ENCODE data around the gene WNT8B.

The WNT8B gene

DNA sequence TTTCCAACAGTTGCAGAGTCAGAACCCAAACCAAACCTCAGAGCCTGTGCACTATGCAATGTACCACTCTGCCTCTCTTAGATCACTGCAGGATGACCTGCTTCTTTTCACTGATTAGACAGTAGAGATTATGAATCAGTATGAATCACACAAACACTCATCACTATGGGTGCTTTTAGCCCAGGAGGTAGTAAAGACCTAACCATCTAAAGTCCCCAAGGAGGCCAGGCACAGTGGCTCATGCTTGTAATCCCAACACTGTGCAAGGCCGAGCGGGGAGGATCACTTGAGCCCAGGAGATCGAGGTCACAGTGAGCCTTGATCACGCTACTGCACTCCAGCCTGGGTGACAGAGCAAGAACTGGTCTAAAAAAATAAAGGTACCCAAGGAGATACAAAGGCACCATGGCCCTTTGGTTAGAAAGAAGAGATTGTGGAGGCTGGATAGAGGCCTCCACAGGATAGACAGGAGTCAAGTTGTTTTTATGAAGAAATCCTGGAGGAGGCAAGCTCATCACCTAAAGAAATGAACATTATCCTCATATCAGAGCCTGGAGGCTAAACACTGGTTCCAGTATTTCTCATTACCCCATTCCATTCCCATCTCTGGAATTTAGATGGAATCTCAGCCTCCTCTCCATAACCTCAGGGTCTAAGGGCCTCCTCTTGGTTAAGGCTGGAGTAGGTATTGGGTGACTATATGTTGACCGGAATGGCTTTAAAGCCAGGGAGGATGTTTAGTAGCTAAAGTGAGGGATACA is 44.0 kb downstream of the WNT8B start:
- no peak overlapping the region for H3K9ac ChIP-seq (ENCODE audit: low read length)
- H3K4me3 ChIP-seq (ENCODE audit: low read length): no peak overlapping the region
- H3K27me3 ChIP-seq (replicated peaks; ENCODE audit: control insufficient read depth, insufficient read depth, low read length): peaks cover 2% of the 10 kb centered on the region

GRCh38 chr10:100507357-100507732 is 44.5 kb downstream of the WNT8B start:
- H3K4me3 ChIP-seq (ENCODE audit: low read length): no peak overlapping the region
- no peak for DNase-seq (ENCODE audit: low read depth)
- H3K4me1 ChIP-seq (ENCODE audit: control insufficient read depth, insufficient read depth, low read length): peaks cover 3% of the 10 kb centered on the region
- peaks cover 8% of the 10 kb centered on the region for H3K36me3 ChIP-seq (ENCODE audit: control insufficient read depth, insufficient read depth, low read length, severe bottlenecking)
- H3K27me3 ChIP-seq (replicated peaks; ENCODE audit: control insufficient read depth, insufficient read depth, low read length): peaks cover 4% of the 10 kb centered on the region
- H3K9me3 ChIP-seq (ENCODE audit: control insufficient read depth, low read length): no peaks in the 10 kb centered on the region
- H3K9ac ChIP-seq (ENCODE audit: low read length): no peak overlapping the region

More for the DNA sequence above, 44.0 kb downstream of the WNT8B start:
- peak; percentile 29 for DNase-seq (ENCODE audit: low read depth)
- peaks cover 3% of the 10 kb centered on the region for H3K4me1 ChIP-seq (ENCODE audit: control insufficient read depth, insufficient read depth, low read length)
- no peaks in the 10 kb centered on the region for H3K9me3 ChIP-seq (ENCODE audit: control insufficient read depth, low read length)
- peaks cover 12% of the 10 kb centered on the region for H3K36me3 ChIP-seq (ENCODE audit: control insufficient read depth, insufficient read depth, low read length, severe bottlenecking)

- Histone ChIP-seq H3K9ac (ENCODE audit: low read length) (no peak overlapping the region), H3K4me3 (ENCODE audit: low read length) (no peak overlapping the region), H3K36me3 (ENCODE audit: control insufficient read depth, insufficient read depth, low read length, severe bottlenecking) (peaks cover 8% of the 10 kb centered on the region), H3K27me3 (replicated peaks; ENCODE audit: control insufficient read depth, insufficient read depth, low read length) (peaks cover 6% of the 10 kb centered on the region), H3K4me1 (ENCODE audit: control insufficient read depth, insufficient read depth, low read length) (peaks cover 3% of the 10 kb centered on the region), H3K9me3 (ENCODE audit: control insufficient read depth, low read length) (no peaks in the 10 kb centered on the region)
- no peak for DNase-seq (ENCODE audit: low read depth)
These were observed 45.5 kb downstream of the WNT8B start for GRCh38 chr10:100508266-100508665.

DNA sequence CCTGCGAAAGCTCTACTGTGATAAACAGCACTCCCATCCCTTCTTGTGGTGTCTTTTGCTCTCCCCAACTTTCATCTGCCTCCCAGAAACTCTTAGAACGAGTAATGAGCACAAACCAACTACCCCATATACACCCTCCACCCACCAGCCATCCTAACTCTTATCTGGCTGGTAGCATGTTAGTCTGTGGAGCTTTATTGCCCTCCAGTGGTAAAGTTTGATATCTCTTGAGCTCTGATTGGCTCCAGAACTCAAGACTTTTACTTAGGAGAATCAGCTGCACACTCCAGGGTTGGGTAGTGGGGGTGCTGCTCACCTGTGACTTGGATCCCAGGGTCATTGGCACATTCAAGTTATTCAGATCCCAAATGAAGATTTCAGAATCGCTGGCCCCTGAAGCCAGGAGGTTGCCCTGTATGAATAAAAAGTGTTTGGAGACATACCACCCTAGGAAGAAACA is 45.9 kb downstream of the WNT8B start:
- Histone ChIP-seq H3K27me3 (replicated peaks; ENCODE audit: control insufficient read depth, insufficient read depth, low read length) (peaks cover 6% of the 10 kb centered on the region), H3K4me3 (ENCODE audit: low read length) (no peak overlapping the region), H3K9me3 (ENCODE audit: control insufficient read depth, low read length) (no peaks in the 10 kb centered on the region), H3K36me3 (ENCODE audit: control insufficient read depth, insufficient read depth, low read length, severe bottlenecking) (peaks cover 8% of the 10 kb centered on the region), H3K9ac (ENCODE audit: low read length) (no peak overlapping the region), H3K4me1 (ENCODE audit: control insufficient read depth, insufficient read depth, low read length) (peaks cover 3% of the 10 kb centered on the region)
- DNase-seq (ENCODE audit: low read depth): peak; percentile 68

DNA sequence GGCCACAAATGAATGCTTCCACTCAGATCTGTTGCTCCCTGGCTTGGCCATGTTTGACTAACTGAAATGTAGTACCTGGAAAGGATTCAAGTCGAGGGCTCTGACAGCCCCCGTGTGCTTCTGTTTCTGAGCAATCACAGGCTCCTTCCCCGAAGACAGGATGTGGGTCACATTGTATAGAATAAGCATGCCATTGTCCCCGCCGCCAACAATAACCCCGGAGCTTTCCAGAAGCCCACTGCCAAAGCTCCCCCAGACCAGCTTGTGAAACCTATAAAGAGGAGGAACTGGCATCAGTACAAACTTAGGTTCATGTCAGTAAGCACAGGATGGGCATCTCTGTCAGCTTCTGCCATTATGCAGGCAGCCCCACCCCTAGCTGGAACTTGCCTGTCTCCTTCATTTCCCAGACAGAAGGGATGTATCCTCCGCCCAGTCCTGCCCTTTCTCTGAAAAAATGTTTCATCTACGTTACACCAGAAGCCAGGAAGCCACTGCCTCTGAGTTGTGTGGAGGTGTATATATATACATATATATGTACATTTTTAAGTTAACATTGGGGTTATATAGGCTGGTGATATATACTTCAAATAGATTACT is 46.5 kb downstream of the WNT8B start:
- H3K9me3 ChIP-seq (ENCODE audit: control insufficient read depth, low read length): no peaks in the 10 kb centered on the region
- peaks cover 6% of the 10 kb centered on the region for H3K27me3 ChIP-seq (replicated peaks; ENCODE audit: control insufficient read depth, insufficient read depth, low read length)
- DNase-seq (ENCODE audit: low read depth): no peak
- no peak overlapping the region for H3K4me3 ChIP-seq (ENCODE audit: low read length)
- peaks cover 1% of the 10 kb centered on the region for H3K4me1 ChIP-seq (ENCODE audit: control insufficient read depth, insufficient read depth, low read length)
- H3K36me3 ChIP-seq (ENCODE audit: control insufficient read depth, insufficient read depth, low read length, severe bottlenecking): peaks cover 8% of the 10 kb centered on the region
- no peak overlapping the region for H3K9ac ChIP-seq (ENCODE audit: low read length)

GRCh38 chr10:100510533-100511308 is 47.9 kb downstream of the WNT8B start:
- Histone ChIP-seq H3K36me3 (ENCODE audit: control insufficient read depth, insufficient read depth, low read length, severe bottlenecking) (peaks cover 3% of the 10 kb centered on the region), H3K27me3 (replicated peaks; ENCODE audit: control insufficient read depth, insufficient read depth, low read length) (peaks cover 6% of the 10 kb centered on the region), H3K9ac (ENCODE audit: low read length) (no peak overlapping the region), H3K4me1 (ENCODE audit: control insufficient read depth, insufficient read depth, low read length) (peaks cover 2% of the 10 kb centered on the region), H3K9me3 (ENCODE audit: control insufficient read depth, low read length) (no peaks in the 10 kb centered on the region), H3K4me3 (ENCODE audit: low read length) (no peak overlapping the region)
- no peak for DNase-seq (ENCODE audit: low read depth)

DNA sequence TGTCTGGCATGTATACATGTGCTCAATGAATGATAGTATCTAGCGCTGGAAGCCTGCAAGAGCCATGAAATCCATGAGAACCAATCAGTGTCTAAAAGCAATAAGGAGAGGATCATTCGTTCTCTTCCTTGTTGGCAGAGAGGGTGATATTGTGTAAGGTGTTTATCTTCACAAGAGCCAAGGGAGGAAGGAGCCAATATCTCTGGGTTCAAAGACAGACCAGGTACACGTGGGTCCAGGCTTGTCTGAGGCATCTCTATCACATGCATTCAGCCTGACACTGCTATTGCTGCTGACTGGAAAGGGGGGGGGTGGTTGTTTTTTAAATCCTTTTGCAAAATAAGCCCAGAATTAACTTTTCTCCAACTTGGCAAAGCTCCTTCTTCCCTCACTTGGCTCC is 52.8 kb downstream of the WNT8B start:
- Histone ChIP-seq H3K4me1 (ENCODE audit: control insufficient read depth, insufficient read depth, low read length) (peaks cover 16% of the 10 kb centered on the region), H3K27me3 (replicated peaks; ENCODE audit: control insufficient read depth, insufficient read depth, low read length) (peaks cover 3% of the 10 kb centered on the region), H3K9ac (ENCODE audit: low read length) (no peak overlapping the region), H3K4me3 (ENCODE audit: low read length) (no peak overlapping the region), H3K9me3 (ENCODE audit: control insufficient read depth, low read length) (no peaks in the 10 kb centered on the region), H3K36me3 (ENCODE audit: control insufficient read depth, insufficient read depth, low read length, severe bottlenecking) (no peaks in the 10 kb centered on the region)
- no peak for DNase-seq (ENCODE audit: low read depth)

- DNase-seq (ENCODE audit: low read depth): no peak
- peaks cover 3% of the 10 kb centered on the region for H3K27me3 ChIP-seq (replicated peaks; ENCODE audit: control insufficient read depth, insufficient read depth, low read length)
These were observed 54.0 kb downstream of the WNT8B start for GRCh38 chr10:100516847-100517246.

DNA sequence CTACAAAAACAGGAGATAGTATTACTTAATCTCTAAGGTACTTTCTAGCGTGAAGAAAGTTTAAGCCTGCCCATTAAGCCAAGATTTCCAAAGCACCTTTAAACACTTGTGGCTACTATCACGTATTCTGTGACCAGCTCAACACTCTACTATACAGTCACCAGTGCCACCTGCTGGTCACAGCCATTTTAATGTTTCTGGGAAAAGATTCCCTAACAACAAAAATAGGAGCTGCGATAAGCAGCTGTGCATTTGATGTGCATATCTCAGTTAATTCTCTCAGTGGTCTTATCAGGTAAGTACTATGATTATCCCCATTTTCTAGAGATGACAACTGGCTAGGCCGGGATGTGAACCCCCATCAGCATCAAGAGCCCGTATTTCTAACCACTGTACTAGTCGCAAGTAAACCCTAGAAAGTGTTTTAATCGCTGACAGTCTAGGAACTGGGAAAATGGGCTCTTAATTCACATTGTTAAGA is 56.0 kb downstream of the WNT8B start:
- no peaks in the 10 kb centered on the region for H3K27me3 ChIP-seq (replicated peaks; ENCODE audit: control insufficient read depth, insufficient read depth, low read length)
- H3K9ac ChIP-seq (ENCODE audit: low read length): peak overlapping the region; percentile 69
- peaks cover 10% of the 10 kb centered on the region for H3K36me3 ChIP-seq (ENCODE audit: control insufficient read depth, insufficient read depth, low read length, severe bottlenecking)
- H3K9me3 ChIP-seq (ENCODE audit: control insufficient read depth, low read length): no peaks in the 10 kb centered on the region
- peaks cover 16% of the 10 kb centered on the region for H3K4me1 ChIP-seq (ENCODE audit: control insufficient read depth, insufficient read depth, low read length)
- DNase-seq (ENCODE audit: low read depth): peak; percentile 88
- peak overlapping the region; percentile 78 for H3K4me3 ChIP-seq (ENCODE audit: low read length)

More at GRCh38 chr10:100516847-100517246, 54.0 kb downstream of the WNT8B start:
- no peaks in the 10 kb centered on the region for H3K9me3 ChIP-seq (ENCODE audit: control insufficient read depth, low read length)
- H3K9ac ChIP-seq (ENCODE audit: low read length): no peak overlapping the region
- H3K4me1 ChIP-seq (ENCODE audit: control insufficient read depth, insufficient read depth, low read length): peaks cover 16% of the 10 kb centered on the region
- no peaks in the 10 kb centered on the region for H3K36me3 ChIP-seq (ENCODE audit: control insufficient read depth, insufficient read depth, low read length, severe bottlenecking)
- H3K4me3 ChIP-seq (ENCODE audit: low read length): no peak overlapping the region

DNA sequence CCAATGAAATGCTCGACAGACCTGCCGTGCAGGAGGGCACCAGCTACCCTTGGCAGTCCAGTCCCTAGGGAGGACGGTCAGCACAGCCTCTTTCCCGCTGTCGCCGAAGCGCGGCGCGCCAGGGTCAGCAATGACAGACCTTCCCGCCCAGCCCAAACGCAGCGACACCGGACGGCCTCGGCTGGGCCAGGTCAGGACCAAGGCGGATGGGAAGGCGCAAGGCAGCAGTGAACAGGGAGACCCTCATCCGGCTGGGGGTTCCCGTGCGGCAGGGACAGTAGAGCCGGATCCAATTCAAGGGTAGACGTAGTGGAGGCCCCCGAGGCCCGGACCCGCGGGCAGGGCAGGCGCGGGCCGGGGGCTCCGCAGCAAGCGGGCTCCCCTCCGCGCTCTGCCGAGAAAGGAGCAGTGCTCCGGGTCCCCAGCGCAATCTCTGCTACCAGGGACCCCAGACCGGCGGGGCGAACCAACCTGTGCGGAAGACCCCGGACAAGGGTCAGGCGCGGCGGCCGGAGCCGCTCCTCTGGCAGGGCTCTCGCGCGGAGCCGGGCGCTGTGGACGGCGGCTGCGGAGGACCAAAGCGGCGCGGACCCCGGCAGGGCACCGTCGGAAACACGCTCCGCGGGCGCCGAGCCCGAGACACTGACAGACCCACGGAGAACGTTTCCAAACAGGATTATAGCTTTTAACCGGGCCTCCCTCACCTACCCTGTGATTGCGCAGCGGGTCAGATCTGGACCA is 56.7 kb downstream of the WNT8B start, which contains the start of gene SEC31B:
SEC31B (minus strand) TSS at position 551 of the 741 bp plus-strand sequence. CDS start 2,909 bp downstream, outside the sequence.
- Histone ChIP-seq H3K9ac (ENCODE audit: low read length) (peak within 1 kb of the TSS; percentile 69), H3K4me1 (ENCODE audit: control insufficient read depth, insufficient read depth, low read length) (peaks cover 16% of the 10 kb centered on the region), H3K36me3 (ENCODE audit: control insufficient read depth, insufficient read depth, low read length, severe bottlenecking) (peaks cover 17% of the 10 kb centered on the region), H3K4me3 (ENCODE audit: low read length) (peak within 1 kb of the TSS; percentile 78), H3K9me3 (ENCODE audit: control insufficient read depth, low read length) (no peaks in the 10 kb centered on the region), H3K27me3 (replicated peaks; ENCODE audit: control insufficient read depth, insufficient read depth, low read length) (no peaks in the 10 kb centered on the region)
- peak; percentile 44 for DNase-seq (ENCODE audit: low read depth)

All from adipocyte (in vitro differentiated cells).